Peyer's patch (tissue), 4 donors: ENCODE data around the gene DHX57.

Experiments used
- CTCF ChIP-seq, 6 experiments: fragments of 450-650 bp in 4 of 6; fragments of 200-600 bp in 2 of 6; sonication (generic) in 1 of 6; IDR thresholded peaks; one replicate each; pipeline ENCODE4 v1.5.1; 2017 to 2019; ENCODE audit warnings: antibody characterized with exemption in 6 of 6, mild to moderate bottlenecking in 3 of 6, moderate library complexity in 1 of 6
- POLR2A ChIP-seq, 2 donors: fragments of 450-650 bp; IDR thresholded peaks; one replicate each; pipeline ENCODE4 v1.5.1; 2017; ENCODE audit warnings: antibody characterized with exemption in 2 of 2, mild to moderate bottlenecking in 2 of 2, moderate library complexity in 2 of 2

GRCh38 chr2:38871432-38871831 is 4.3 kb downstream of the DHX57 start:
- no peak for TF ChIP-seq CTCF (IDR thresholded peaks at IDR 0.05)
- no peak for TF ChIP-seq POLR2A (IDR thresholded peaks at IDR 0.05)
